ENCODE measurements around the gene LONP2.

DNA sequence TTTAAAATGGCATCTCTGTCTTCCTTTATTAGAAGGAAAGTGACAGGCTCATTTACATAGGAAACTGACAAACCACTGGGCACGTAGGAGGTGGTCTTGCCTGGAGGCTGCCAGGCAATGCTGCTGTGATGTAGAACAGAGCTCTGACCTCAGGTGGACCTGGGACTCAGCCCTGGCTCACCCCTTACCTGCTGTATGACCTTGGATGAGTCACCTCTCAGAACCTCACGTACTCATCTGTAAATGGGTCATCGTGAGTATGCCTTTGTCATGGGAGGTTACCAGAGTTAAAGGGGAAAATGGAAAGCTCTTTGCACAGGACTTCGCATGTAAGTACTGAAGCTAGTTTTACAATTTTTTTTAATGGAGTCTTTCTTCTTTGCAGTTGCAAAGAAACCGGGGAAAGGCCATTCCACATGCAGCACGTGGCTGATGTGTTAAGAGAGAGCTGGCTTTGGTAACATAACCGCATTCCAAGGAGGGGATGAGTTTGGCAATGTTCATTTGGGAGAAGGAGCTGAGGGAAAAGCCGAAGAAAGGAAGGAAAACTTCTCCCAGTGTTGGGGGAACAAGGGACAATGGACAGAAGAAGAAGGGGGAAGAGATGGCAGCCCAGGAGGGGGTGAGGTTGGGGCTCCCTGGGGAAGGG is 37.4 kb upstream of the LONP2 start:
- no peak for TF ChIP-seq HCFC1 (IDR thresholded peaks at IDR 0.05; ENCODE audit: low read length)
- no peak for TF ChIP-seq BRCA1 (IDR thresholded peaks at IDR 0.05; ENCODE audit: low read depth, low read length)
